GM18499 (cell line): ENCODE data around the gene CRYBB3.
"Not testable (repeated sequence)": the region's sequence is repeated elsewhere in the genome, so short reads cannot be mapped to it uniquely, and the experiment has no call there.

ENCODE experiments used
- ATAC-seq: cut with Tn5 transposase; IDR thresholded peaks from one replicate; pipeline ENCODE4 v1.9.1; 2021; ENCODE audit warnings: moderate number of reproducible peaks; ENCODE audit not compliant: insufficient read depth, unreplicated experiment

The CRYBB3 gene

DNA sequence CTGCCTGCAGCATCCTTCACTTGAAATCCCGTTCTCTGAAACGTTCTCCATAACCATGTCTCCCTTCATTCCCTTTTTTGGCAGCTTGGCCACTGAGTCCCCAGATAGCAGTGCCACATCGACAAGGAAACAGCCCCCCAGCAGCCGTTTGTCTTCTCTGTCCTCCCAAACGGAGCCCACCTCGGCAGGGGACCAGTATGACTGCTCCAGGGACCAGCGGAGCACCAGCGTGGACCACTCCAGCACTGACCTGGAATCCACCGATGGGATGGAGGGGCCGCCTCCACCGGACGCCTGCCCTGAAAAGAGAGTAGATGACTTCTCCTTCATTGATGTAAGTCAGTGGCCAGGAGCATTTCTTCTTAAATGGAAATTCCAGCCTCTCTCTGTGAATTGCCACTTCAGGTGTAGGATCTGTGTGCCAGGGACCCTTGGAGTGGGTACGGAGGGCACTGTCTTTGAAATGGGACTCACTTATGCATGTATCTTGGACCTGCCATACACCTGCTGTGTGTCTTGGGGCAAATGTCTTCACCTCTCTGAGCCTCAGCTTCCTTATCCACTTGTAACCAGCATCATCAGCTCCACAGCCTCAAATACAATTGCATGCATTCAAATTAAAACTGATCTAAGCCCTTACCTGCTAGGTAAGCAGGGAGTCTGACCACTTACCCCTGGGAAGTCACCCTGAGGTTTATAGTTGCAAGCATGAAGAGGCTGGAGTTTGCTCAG lies 25.3 kb upstream of the CRYBB3 start:
- no peak for ATAC-seq

DNA sequence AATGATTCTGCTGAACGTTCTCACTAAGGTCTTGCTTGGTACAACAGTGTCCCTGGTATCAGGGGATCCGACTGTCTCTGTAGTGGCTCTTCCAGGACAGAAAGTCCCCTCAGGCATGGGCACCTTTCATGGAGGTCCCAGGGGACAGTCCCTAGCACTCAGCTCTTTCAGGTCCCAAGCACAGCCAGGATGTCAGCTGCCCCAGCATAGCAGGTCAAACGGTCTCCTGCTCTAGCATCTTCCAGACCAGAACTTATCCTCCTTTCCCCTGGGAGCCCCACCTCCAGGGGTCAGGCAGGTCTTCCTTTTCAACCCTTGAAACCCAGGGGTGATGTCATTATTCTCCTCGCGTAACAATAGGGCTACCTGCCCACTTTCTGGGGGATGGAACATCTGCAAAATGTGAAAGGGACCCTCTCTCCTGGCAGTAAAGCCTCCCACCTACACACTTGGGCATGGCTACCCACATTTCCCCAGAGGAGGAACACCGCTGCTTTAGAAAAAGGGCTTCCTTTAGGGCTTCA lies 24.7 kb upstream of the CRYBB3 start:
- ATAC-seq, result no peak

DNA sequence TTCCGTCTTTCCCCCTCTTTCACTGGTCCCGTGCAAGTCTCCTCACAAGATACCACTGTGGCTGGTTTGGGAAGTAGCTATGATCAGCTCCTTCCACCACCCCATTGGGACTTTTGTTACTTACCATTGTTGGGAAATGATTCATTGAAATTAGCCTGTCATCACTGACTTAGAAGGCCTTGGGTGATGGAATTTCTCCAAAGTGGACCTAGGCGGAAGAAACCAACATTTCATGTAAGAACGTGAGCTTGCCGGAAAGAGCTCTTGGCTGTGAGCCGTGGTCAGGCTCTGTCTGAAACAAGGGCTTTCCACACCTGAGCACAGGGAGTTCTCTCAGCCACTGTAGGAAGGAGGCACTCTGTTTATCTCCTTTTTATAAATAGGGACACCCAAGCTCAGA lies 23.5 kb upstream of the CRYBB3 start:
- ATAC-seq, result no peak

DNA sequence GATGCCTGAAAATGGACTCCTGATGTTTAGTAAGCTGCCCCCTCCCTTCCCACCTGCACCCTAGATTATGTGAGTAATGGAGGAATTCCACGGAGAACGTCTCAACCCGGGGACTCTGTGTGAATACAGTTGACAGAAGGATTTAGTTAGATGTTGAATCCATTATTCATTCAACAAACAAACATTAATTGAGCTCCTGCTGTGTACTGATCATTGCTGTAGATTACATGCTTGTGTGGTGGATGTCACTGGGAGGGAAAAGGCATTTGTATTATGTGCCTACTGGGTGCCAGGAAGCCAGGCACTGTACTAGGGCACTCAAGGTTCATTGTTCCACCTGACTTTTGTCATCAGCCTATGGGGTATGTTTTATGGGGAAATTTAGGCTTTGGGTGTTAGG lies 22.9 kb upstream of the CRYBB3 start:
- ATAC-seq, result no peak

DNA sequence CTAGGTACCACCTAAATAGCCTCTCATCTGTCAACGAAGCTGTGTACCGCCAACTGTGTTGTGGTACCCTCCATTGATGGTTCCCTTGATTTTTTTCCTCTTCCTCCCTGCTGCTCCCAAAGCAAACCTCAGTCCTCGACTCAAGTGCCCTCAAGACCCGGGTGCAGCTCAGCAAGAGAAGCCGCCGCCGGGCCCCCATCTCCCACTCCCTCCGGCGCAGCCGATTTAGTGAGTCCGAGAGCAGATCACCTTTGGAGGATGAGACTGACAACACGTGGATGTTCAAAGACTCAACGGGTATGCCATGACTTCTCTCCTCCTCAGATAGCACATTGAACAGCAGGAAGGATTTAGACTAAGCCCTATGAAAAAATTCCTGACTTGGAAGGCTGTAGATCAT lies 22.4 kb upstream of the CRYBB3 start:
- no peak for ATAC-seq

DNA sequence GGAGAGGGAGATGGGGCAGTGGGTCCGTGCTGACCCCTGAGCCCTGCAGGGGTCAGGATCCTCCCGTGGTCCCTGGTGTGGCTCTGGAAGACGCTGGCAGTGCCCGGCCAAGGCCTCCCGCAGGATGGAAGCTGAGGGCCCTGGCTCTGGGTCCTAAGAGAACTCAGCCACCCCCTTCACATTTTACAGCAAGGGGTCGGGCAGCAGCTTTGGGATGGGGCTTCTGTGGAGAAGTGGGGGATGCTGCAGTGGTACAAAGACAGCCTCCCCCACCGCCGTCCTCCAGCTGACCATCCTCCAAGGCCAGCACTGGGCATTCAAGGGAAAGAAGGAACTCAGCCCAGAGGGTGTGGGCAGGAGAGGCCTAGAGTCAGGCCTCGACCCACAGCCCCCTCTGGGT lies 21.8 kb upstream of the CRYBB3 start:
- no peak for ATAC-seq

DNA sequence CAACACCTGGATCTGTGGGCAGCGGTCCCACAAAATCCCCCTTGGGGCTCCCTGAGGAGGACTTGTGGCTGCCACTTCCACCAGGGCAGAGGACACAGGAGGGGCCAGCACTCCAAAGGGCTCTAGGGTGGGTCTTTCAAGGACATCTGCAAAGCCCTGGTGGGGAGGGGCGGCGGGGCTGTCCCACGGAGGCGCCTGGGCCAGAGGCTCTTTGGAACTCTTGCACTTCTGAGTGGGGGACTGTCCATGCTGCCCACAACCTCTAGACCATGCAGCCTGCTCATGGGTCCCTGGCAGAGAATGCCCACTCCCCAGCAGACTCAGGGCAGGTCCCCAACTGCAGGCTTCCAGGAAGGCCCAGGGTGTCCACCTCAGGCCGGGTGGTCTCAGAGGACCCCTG lies 21.3 kb upstream of the CRYBB3 start:
- ATAC-seq, result not testable (repeated sequence)

DNA sequence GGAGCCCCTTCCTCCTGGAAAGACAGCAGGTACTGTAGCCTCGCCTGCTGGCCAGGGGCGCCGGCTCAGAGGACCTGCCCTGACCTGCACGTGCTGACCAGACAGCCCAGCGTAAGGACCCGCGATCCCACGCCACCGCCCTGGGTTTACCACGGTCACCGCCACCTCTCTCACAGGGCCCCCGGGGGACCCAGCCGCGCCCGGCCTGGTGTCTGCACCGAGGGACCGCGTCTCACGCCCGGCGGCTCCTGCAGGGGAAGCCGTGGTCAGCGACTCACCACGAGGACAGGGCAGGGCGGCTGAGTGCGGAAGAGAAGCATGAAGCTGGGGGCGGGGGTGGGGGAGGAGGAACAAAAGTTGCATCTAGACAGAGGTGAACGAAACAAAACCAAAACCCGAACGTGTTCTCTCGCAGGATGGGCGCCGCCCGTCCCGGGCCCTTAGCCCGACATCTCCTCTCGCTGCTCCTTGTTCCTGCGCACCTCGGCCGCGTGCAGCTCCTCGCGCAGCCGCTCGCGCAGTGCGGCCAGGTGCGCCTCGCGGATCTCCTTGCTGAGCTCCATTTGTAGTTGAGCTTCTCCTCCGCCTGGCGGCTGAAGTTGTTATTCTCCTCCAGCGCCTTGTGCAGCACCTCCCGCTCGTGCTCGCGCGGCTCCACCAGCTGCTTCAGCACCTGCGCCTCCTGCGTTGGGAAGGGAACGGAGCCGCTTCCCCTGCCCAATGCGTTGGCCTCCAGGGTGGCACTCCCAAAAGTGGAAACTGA lies 20.6 kb upstream of the CRYBB3 start:
- ATAC-seq, result not testable (repeated sequence)

DNA sequence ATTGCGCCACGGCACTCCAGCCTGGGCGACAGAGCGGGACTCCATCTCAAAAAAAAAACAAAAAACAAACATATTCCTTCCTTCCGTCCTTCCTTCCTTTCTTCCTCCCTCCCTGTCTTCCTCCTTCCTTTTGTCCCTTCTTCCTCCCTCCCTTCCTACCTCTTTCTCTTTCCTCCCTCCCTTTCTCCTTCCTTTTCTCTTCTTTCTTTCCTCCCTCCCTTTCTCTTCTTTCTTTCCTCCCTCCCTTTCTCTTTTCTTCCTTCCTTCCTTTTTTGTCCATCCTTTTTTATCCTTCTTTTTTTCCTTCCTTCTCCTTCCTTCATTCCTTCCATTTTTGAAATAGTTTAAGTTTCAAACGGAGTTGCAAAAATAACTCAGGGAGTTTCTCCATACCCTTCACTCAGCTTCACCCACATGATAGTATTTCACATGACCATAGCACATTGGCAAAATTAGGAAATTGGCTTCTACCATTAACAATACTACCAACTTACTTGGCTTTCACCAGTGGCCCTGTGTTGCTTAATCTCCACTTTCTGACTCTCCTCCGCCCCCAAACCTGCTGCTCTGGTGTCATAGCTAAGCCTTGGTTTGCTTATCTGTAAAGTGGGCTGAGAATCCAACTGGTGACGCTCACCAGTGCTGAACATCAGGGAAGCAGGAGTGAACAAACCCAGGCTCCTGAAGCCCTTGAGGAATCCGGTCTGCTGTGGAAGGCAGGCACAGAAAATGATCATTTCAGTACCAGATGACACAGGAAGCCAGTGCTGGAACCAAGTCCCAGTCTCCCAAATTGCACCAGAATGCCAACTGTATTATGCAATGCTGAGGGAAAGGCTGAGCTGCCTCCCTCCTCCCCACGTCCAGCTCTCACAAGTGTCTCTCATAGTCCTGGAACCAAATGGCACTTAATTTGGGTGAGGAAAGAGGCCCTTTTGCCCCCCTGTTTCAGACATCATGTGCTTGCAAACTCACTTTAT lies 17.2 kb upstream of the CRYBB3 start:
- no peak for ATAC-seq

DNA sequence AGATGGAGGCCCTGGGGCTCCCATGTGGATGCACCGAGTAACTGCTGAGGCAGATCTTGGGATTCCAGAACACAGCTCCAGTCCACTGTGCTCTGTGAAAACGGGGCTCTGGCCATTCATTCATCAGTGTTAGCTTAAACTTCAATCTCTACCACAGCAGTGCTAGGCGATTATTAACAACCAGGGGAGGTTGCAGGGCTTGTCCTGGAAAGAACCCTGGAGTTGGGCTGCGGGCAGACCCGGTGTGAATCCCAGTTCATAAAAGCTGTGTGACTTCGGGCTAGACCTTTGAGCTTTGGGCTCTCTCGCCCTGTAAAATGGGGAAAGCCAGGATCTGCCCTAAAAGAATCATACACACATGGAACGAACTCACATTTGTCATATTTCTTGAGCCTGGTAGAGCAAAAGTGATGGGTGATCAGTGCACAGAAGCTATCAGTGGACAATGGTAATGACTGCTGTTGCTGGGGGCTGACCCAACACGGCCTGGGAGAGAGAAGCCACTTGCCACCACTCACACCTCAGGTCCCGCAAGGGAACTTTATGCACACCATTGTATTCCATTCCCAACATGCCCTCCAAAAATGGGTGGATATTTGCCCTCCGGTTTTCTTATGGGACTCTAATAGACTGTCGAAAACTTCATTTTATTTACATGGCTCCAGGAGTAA lies 15.6 kb upstream of the CRYBB3 start:
- ATAC-seq, result no peak

DNA sequence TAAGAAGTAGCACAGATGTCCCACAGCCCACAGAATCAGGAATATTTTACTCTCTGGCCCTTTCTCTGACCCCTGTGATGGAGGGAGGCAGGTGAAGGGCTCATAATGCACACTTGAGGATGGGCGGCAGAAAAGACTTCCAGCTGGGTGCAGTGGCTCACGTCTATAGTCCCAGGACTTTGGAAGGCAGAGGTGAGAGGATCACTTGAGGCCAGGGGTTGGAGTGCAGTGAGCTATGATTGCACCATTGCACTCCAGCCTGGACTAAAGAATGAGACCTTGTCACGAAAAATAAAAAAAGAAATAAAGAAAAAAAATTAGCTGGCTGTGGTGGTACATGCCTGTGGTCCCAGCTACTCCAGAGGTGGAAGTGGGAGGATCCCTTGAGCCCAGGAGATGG lies 13.5 kb upstream of the CRYBB3 start:
- no peak for ATAC-seq

DNA sequence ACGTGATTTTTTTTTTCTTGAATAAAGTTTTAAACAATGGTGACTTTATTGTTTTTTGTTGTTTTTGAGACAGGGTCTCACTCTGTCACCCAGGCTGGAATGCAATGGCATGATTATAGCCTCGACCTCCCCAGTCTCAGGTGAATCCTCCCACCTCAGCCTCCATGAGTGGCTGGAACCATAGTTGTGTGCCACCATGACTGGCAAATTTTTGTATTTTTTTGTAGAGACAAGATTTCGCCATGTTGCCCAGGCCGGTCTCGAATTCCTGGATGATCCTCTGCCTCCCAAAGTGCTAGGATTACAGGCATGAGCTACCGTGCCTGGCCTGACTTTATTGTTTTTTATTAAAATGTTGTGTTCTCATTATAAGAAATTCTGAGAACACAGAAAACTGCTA lies 12.2 kb upstream of the CRYBB3 start:
- ATAC-seq, result no peak

DNA sequence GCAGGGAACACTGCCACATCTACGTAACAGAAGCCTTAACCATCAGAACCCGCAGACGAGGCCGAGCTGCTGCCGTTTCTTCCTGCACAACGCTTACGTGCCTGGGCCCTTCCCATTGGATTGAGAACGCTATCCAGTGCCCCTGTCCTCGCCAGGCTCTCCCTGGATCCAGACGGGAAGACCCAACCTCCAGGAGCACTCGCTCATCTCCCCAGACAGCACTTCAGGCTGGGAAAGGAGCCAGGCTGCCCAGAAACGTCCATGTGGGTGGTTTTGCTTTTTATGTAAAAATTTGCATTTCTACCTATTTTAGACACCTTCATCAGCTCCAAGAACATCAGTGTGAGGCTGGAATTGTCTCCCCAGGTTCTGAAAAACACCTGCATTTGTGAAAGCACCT lies 7.3 kb upstream of the CRYBB3 start:
- ATAC-seq, result no peak

DNA sequence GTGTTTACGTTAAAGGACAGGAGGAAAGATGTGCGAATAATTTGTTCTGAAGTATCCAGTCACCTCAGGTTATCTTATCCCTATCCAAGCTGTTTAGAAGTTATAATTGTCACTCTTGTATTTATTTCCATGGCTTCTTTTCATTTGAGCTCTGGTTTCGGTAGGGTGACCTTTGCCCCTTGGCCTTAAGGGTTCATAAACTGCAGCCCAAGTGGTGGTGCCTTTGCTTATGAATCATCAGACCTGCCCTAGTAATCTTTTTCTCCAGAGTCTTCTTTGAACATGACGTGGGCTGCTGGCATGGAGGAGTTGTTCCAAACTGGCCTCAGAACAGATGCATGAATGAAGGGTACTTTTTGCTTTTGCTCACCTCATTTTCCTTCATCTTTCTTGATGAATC lies 6.5 kb upstream of the CRYBB3 start:
- no peak for ATAC-seq

DNA sequence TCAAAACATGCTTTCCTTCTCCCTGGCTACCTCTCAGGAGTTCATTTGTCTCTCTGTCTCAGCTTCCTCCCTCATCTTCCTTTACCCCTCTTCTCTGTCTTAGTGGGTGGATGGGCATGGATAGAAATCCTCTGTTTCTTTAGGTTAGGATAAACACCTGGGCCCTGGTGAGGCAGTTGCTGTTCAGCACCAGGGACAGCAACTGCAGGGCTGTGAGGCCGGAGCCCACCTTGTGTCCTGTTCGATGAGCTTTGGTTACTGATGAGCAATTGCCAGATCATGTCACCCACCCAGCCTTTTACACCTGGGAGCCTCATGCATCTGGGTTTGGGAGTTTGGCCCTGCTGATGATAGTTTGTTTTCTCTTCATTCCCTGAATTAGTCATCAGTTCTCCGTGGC lies 6.1 kb upstream of the CRYBB3 start:
- no peak for ATAC-seq

DNA sequence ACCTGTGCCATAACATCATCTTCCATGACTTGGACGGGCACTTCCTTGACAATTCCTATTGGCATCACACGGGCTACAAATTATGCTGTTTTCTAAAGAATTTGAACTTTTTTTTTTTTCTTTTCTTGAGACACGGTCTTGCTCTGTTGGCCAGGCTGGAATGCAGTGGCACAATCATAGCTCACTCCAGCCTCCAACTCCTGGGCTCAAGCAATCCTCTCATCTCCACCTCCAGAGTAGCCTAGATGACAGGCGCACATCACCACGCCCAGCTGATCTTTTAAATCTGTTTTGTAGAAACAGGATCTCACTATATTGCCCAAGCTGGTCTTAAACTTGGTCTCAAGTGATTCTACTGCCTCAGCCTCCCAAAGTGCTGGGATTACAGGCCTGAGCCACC lies 3.3 kb upstream of the CRYBB3 start:
- no peak for ATAC-seq

DNA sequence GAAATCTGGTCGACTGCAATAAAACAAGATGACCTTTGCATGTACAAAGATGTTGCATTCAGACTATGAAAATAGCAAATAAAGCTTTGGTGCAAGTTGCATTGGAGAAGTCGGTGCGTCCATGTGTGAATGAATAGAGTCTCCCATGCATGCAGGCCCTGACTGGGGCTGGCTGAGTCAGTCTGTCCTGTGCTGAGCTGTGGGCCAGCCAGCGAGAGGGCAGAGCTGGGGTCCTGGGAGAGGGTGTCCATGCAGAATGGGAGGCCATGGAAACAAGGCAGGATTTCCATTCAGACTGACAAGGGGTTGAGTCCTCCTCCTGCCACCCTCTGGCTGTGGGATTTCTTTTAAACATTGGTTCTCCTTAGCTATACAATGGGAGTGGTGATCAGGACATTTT lies 2.3 kb upstream of the CRYBB3 start:
- ATAC-seq, result no peak

DNA sequence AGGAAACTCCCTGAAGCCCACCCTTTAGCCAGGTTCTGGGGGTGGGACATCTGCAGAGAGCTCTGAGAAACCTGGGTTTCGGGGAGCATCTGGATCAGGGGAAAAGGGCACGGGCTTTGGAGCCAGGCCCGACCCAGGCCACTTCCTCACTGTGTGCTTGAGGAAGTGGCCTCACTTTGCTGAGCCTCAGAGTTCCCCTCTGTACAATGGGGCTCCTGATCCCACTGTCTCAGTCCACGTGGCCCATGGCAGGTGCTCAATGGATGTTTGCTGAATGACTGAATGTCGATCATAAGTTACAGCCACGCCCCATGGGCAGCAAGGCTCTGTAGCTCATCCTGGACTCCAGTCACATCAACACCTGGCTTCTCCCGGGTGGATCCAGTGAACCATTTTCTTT lies 1.3 kb downstream of the CRYBB3 start:
- ATAC-seq, result no peak

DNA sequence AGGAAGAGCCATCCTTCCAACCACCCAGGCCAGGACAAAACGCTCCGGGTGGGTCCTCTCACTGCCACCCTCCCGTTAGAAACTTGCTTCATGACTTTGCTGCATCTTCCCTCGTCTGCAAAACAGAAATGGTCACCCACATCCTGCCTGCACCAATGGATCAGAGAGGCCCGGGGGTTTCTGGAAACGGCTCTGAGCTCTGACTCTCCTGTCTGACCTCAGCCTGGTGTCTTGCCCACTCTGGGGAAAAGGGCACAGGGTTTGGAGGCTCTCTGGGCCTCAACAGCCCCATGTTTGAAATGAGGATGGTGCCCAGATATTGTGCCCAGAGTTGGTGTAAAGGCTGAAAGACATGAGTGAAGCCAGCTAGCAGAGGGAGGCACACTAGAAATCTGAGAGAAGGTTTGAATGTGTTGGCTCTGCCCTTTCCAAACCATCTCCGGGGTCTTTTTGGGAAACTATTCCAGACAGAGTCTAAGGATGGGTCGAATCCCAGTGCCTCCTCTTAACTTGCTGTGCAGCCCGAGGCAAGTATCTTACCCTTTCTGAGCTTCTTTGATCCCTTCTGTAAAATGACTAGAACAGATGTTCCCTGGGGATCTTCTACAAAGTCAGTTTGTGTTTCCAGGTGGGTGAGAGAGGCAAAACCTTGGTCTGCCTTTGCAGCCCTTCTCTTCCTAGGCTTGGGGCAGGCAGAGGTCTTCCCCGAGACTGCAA lies 2.1 kb downstream of the CRYBB3 start:
- ATAC-seq, result no peak
